ENCODE measurements around the gene PWP1.
"Not testable (repeated sequence)": the region's sequence is repeated elsewhere in the genome, so short reads cannot be mapped to it uniquely, and the experiment has no call there.

Gene PWP1

DNA sequence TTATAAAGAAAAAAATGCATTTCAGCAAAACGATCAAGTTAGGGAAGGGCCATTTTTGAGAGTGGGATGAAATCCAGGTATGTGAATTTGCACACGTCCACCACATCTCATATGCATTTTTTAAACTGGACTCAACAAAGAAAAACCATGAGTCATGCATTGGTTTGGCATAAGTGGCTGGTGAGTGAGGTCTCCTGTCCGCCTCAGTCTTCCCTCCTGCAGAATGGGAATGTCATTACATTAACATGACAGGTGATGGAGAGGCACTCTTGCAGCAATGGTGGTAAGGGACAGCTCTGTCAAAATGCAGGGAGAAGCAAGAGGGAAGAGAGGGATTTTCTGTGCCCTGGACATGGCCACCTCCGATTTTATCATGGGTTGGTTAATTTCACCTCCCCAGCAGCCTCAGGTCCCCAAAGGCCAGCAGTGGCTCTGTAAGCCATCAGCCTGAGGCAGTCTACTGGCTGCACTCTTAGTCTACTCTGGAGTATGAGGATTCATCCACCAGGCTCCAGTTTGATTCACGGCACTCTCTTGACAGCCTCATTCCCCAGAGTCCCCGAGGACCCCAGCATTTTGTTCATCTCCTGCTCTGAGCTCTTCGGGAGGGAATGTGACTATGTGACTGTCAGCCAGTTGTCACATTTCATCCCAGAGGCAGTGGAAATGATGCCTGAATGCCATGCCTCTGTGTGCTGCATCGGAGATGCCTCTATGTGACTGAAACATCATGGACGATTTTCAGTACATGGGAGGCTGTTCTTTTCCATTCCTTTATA, 17.1 kb upstream of the PWP1 start:
- no peak for DNase-seq (ENCODE audit: low read depth in 2 of 2)

DNA sequence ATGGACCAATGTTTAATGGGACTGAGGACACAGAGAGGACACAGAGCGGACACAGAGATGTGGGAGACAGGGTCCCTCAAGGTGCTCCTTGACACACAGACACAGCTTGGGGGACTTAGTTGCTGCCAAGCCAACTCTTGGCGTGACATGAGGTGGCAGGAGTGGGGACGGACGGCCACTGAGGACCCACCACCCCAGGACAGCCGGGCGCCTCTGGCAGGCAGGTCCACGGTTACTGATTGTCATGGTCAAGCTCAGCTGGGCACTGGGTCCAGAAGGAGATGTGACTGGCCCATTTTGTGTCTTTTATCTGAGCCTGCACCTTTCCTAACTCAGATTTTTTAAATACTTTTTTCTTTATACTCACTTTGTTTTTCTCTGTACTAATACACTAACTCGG, 15.7 kb upstream of the PWP1 start:
- no peak for DNase-seq (ENCODE audit: low read depth in 2 of 2)

GRCh38 chr12:107670999-107671643, 14.5 kb upstream of the PWP1 start:
- no peak for DNase-seq (ENCODE audit: low read depth in 2 of 2)

DNA sequence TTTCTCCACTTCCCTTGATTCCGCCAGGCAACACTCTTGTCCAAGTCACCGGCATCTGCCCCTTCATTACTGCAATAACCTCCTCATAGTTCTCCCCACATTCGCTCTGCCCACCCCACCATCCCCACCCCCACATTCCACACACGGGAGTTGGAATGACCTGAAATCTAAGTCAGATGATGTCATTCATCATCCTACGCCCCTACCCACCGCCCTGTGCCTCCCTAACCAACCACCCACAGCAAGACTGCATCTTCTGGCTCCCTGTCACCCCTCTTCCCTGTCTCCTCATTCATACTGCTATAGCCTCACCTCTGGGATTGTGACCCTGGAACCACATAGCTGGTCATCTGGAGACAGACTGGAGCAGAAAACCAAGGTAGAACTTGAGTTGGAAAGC, 7.9 kb upstream of the PWP1 start:
- DNase-seq (ENCODE audit: low read depth in 2 of 2) = no peak

DNA sequence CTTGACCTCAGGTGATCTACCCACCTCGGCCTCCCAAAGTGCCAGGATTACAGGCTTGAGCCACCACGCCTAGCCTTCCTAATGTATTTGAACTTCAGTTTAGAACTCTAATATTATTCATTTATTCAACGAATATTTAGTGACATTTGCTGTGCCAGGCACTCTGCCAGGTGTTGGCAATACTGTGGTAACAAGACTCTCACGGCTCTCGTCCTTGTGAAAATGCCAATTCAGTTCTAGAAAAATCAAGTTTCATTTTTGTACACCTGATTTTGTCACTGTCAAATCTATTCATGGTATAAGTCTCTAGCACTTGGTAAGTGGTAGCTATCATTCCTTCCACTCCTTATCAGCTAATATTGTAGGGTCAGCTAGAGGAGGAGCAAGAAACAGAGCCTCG, 6.3 kb upstream of the PWP1 start:
- no peak for DNase-seq (ENCODE audit: low read depth in 2 of 2)

GRCh38 chr12:107681455-107681835, 4.2 kb upstream of the PWP1 start:
- DNase-seq (ENCODE audit: low read depth in 2 of 2) = no peak

DNA sequence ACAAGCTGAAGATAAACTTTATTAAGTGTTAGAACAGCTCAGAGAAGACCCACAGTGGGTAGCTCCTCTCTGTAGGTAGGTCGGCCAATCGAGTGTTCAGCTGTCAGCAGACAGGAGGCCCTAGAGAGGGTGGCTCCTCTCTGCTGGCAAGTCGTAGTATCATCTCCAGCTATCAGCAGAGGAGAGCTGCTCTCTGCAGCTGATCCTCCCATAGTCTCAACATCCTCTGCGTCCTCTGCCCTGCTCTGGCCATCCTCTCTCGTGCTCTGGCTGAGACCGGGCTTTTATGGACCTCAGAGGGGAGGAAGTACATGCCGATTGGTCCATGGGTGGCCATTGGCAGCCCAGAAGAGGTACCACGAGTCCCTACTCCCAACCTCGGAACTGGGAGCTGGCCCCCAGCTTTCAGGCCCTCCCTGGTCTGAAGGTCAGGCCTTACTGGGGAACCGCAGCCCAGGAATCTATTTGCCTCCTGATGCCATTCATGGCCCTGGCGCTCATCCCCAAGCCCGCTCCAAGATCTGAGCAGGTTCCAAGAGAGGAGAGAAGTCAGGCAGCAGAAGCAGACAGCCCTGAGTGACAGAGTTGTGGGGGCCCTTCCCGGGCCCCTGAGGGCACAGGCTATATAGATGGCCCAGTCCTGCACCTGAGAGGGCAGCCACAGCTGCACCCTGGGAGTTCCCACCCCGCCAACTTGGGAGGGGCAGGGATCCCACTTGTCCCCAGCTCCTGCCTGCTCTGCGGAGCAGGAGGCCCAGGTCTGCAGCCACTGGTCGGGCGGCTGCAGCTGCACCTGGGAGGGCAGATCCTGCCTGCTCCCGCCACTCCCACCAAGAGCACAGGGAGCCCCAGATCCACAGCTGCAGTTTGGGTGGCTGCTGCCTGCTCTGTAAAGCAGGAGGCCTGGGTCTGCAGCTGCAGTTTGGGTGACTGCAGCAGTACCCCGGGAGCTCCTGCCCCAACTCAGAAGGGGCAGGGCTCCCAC, 3.5 kb upstream of the PWP1 start:
- DNase-seq (ENCODE audit: low read depth in 2 of 2) = no peak

DNA sequence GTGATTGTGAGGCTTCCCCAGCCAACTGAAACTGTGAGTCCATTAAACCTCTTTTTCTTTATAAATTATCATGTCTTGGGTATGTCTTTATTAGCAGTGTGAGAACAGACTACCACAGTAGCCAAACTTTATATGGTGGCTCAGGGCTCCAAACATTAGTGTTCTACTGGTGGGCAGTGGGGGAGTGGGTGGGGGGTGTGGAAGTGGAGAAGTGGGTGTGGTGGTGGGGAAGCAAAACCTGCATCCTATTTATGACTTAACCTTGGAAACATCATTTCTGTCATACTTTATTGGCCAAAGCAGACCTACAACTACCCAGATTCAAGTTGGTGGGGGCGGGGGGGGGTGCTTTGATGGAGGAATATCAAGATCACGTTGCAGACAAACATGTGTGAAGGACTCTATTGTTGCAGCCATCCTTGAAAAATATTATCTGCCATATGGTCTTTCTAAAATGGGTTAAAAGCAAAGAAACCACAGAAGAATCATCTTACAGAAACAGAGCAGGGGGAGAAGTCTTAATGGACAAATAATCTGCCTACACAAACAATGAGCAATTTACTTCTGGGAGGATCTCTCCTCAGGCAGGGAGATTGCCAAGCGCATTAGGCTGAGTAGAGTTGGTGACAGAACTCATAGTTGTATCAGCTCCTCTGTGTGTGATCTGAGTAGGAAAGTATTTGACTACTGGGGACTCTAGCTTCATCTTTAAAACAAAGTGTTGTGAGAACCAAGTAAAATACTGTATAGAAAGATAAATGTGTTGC, 1.4 kb upstream of the PWP1 start:
- DNase-seq (ENCODE audit: low read depth in 2 of 2) = peak in 1 of 2 experiments; percentile 5

GRCh38 chr12:107684990-107685359, 624 bp upstream of the PWP1 start:
- DNase-seq (ENCODE audit: low read depth in 2 of 2) = no peak

GRCh38 chr12:107695772-107696171, 10.2 kb downstream of the PWP1 start:
- DNase-seq (ENCODE audit: low read depth in 2 of 2) = not testable (repeated sequence)

DNA sequence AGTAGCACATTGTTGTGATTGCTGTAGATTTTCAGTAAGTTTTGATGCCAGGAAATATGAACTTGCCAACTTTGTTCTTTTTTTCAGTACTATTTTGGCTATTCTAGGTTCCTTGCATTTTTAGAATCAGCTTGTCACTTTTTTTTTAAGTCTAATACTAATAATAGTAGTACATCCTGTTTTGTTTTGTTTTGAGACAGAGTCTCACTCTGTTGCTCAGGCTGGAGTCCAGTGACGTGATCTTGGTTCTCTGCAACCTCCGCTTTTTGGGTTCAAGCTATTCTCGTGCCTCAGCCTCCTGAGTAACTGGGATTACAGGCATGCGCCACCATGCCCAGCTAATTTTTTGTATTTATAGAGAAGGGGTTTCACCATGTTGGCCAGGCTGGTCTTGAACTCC, 16.5 kb downstream of the PWP1 start:
- DNase-seq (ENCODE audit: low read depth in 2 of 2) = no peak

DNA sequence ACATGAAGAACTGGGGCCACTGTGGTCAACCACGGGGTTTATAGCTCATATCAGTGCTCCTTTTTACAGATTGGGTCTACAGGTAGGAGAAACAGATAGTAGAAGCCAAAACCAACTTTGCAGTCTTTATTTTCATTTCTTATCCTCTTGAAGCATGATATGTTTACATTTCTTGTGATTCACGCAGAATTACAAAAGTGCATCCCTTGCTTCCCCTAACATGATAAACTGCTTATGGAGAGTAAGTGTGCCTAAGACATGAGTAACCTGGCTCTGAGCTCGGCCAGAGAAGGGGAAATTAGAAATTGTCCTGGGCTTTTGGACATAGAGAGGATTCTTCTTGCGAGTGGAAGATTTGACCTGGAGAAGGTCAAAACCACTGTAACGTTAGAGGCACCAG, 18.4 kb downstream of the PWP1 start:
- DNase-seq (ENCODE audit: low read depth in 2 of 2) = no peak

DNA sequence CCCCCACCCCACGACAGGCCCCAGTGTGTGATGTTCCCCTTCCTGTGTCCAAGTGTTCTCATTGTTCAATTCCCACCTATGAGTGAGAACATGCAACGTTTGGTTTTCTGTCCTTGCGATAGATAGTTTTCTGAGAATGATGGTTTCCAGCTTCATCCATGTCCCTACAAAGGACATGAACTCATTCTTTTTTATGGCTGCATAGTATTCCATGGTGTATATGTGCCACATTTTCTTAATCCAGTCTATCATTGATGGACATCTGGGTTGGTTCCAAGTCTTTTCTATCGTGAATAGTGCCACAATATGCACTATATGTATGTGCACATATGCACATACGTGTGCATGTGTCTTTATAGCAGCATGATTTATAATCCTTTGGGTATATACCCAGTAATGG, 19.9 kb downstream of the PWP1 start:
- DNase-seq (ENCODE audit: low read depth in 2 of 2) = not testable (repeated sequence)

DNA sequence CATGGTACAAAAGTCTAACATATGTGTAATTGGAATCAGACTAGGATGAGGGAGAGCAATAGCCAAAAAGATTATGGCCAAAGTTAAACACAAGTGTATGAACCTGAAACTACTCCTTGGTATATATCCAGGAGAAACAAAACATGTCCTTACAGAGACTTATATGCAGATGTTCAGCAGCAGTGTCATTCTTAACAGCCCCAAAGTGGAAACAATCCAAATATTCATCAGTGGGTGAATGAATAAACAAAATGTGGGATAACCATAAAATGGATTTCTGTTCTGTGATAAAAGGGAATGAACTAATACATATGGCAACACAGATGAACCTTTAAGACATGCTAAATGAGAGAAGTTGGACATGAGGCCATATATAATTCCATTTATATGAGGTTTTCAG, 30.2 kb downstream of the PWP1 start:
- DNase-seq (ENCODE audit: low read depth in 2 of 2) = no peak

DNA sequence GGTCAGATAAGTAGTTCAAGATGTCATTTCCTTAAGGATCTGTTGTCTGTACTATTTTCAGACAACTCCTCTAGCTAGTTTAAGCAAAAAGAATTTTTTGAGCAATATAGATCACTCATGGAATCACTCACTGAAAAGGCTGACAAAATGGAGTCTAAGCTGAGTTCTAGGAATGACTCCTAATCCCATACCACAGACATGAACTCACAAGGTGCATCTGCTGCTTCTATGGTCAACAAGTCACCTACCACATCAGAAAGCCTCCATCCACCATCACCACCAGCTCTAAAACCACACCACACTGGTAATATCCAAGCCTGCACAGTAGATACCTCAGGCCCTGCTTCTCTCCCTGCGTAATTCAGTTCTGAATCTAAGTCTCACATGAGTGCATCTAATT, 33.0 kb downstream of the PWP1 start:
- DNase-seq (ENCODE audit: low read depth in 2 of 2) = no peak

DNA sequence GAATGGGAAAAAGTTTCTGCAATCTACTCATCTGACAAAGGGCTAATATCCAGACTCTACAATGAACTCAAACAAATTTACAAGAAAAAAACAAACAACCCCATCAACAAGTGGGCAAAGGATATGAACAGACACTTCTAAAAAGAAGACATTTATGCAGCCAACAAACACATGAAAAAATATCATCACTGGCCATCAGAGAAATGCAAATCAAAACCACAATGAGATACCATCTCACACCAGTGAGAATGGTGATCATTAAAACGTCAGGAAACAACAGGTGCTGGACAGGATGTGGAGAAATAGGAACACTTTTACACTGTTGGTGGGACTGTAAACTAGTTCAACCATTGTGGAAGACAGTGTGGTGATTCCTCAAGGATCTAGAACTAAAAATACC, 41.7 kb downstream of the PWP1 start:
- not testable (repeated sequence) for DNase-seq (ENCODE audit: low read depth in 2 of 2)

GRCh38 chr12:107727742-107728141, 42.1 kb downstream of the PWP1 start:
- not testable (repeated sequence) for DNase-seq (ENCODE audit: low read depth in 2 of 2)

- DNase-seq (ENCODE audit: low read depth in 2 of 2) = no peak
These were observed 45.2 kb downstream of the PWP1 start for GRCh38 chr12:107730618-107731341.

DNA sequence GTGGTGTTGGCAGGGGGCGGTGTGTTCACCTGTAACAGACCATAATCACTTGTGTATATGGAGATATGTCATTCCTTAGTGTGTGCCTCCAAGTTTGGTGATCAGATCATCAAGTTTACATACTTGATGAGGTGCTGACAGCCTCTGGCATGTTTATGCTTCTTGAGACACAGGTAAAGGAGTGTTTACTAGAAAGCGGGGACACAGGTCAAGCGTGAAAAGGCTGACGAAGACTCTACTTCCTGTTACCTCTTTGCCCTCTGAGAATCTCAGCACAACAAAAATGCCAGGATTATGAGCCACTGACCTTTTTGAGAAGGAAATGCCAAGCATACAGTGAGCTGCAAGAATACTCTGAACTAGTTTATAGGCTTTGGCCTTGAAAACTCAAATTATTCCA, 45.8 kb downstream of the PWP1 start:
- no peak for DNase-seq (ENCODE audit: low read depth in 2 of 2)

GRCh38 chr12:107732365-107732764, 46.8 kb downstream of the PWP1 start:
- DNase-seq (ENCODE audit: low read depth in 2 of 2) = no peak

GRCh38 chr12:107734139-107734538, 48.5 kb downstream of the PWP1 start:
- no peak for DNase-seq (ENCODE audit: low read depth in 2 of 2)

Measured in fibroblast of skin of left quadriceps (primary cell).